ENCODE results near the gene HOXC5.

Gene HOXC5

DNA sequence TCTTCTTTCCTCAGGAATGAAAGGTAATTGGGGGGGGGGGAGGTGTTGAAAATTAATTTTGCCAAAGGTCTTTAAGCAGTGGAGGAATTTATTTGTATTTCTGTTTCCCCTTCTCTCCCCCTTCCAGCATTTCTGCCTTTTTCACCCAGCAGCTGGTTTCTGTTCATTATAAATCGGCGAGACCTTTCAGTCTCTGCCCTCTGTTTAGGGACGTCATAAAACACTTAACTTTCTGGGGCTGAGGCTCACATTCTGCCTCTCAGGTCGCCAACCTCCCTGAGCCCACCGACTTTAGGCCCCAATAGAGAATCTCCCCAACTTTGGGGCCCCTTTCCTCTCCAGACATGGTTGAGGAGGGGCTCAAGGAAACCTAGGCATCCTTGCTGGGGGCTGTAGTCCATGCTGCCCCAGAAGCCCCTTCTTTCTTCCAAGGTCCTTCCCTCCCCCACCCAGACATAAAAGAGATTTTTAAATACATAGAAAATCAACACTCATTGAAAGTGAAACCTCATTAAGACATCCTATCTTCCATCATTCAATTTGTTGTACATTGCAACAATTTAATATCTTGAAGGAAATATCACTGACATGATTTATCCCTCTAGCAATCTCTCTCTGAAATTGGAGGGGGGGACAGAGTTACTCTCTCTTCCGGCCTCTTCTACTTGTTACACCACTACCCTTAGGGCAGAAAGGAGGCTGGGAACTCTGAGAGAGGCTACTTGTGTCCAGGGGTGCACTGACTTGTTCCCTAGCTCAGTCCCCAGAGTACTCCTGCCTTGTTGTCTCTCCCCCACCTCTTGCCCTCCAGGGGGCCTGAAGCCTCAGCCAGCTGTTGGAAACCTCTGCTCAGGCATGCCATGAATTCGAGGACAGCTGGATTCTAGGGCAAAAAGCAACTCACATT lies 7.1 kb upstream of the HOXC5 start:
- peaks cover 99% of the 10 kb centered on the region for H3K27me3 Mint-ChIP-seq
- peaks cover 14% of the 10 kb centered on the region for H3K4me1 Mint-ChIP-seq
- no peak overlapping the region for H3K27ac Mint-ChIP-seq
- no peak overlapping the region for H3K4me3 Mint-ChIP-seq
- H3K9me3 Mint-ChIP-seq, result no peaks in the 10 kb centered on the region
- DNase-seq, result no peak
- CTCF ChIA-PET, result interaction anchor here (1.6 to 1.9 kb wide), 2 partner anchors 19 to 189 kb away, joined by 4 to 5 read pairs; no protein-coding TSS in a partner anchor
- no peaks in the 10 kb centered on the region for H3K36me3 Mint-ChIP-seq

DNA sequence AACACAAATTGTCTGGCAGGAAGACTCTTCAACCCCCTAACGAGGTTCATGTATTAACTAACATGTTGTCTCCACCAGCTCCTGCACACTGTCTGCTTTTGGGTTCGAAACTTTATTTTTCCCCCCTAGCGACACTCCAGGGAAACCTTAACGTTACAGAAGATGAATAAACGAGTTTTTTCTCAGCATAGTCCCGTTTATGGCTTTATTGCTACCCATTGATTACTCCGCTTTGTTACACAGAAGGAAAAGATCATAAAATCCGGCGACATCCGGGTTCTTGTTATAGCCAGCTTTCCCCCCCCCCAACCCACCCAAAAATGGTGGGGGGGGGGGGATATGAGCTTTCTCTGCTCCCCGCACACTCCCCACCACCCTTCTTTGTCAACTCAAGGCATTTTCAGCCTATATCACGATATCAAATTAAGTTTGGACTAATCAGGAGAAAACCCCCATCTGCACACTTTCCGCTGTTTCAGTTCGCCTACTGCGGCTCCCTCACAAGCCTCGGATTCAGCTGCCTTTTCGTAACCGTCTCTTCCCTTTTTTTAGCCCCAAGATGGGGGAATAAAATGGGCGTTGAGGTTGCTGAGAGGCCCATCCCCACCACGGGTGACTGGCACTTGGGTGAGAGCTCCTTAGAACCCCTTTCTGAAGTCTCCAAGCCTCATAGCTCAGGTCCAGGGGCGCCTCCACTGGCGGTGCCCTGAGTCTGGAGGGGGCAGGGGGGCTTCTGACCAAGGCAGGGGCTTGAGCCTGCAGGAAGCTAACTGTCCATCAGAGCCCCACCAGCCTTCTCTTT lies 6.0 kb upstream of the HOXC5 start:
- no peak for DNase-seq
- H3K27ac Mint-ChIP-seq, result no peak overlapping the region
- peaks cover 14% of the 10 kb centered on the region for H3K4me1 Mint-ChIP-seq
- H3K36me3 Mint-ChIP-seq, result no peaks in the 10 kb centered on the region
- CTCF ChIA-PET, result interaction anchor here (0.8 to 1.9 kb wide), 4 partner anchors 20 to 188 kb away, joined by 3 to 5 read pairs (median 4); no protein-coding TSS in a partner anchor
- no peak overlapping the region for H3K4me3 Mint-ChIP-seq
- H3K27me3 Mint-ChIP-seq, result peaks cover 99% of the 10 kb centered on the region
- H3K9me3 Mint-ChIP-seq, result no peaks in the 10 kb centered on the region

DNA sequence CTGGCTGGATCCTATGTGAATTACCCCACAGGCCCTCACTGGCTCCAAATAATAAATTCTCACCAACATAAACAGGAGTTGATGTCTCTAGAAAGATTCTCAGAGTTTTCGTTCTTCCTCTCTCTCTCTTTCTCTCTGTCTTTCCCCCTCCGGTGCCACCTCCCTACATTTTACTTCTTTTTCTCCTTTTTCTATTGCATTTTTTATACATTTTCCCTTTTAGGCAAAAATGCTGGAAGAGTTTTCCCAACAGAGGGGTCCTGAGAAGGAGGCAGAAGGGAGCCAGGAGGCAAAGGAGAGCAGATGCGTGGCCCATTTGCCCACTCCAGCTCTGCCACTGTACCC lies 5.4 kb upstream of the HOXC5 start:
- Mint-ChIP-seq H3K27me3 (peaks cover 99% of the 10 kb centered on the region), H3K4me1 (peaks cover 14% of the 10 kb centered on the region), H3K36me3 (no peaks in the 10 kb centered on the region), H3K27ac (no peak overlapping the region), H3K4me3 (no peak overlapping the region), H3K9me3 (no peaks in the 10 kb centered on the region)
- DNase-seq, result no peak
- CTCF ChIA-PET, result interaction anchor here (0.8 to 1.6 kb wide), 4 partner anchors 21 to 164 kb away, joined by 3 to 5 read pairs (median 4); no protein-coding TSS in a partner anchor

DNA sequence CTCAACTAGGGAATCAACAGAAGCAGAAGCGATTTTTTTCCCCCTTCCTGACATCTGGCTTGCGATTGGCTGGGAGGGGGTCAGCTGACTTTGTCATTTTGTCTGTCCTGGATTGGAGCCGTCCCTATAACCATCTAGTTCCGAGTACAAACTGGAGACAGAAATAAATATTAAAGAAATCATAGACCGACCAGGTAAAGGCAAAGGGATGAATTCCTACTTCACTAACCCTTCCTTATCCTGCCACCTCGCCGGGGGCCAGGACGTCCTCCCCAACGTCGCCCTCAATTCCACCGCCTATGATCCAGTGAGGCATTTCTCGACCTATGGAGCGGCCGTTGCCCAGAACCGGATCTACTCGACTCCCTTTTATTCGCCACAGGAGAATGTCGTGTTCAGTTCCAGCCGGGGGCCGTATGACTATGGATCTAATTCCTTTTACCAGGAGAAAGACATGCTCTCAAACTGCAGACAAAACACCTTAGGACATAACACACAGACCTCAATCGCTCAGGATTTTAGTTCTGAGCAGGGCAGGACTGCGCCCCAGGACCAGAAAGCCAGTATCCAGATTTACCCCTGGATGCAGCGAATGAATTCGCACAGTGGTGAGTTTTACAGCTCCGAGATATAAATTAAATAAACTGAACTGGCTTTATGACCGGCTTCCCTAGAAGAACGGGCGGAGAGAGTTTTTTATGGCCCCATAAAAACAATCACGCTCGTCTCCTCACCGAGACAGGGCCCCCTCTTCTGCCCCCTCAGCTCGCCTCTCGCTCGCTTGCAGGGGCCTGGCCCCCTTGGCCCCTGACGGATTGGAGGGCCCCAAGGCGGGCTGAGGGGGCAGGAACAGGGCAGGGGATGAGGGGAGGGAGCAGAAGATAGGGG lies 4.3 kb upstream of the HOXC5 start, which contains the start of gene HOXC6:
HOXC6 (plus strand) TSS at position 127 of the 888 bp plus-strand sequence; CDS start at position 209, 82 bp downstream.
- Mint-ChIP-seq H3K36me3 (peaks cover 3% of the 10 kb centered on the region), H3K4me1 (peaks cover 24% of the 10 kb centered on the region), H3K27me3 (peaks cover 99% of the 10 kb centered on the region), H3K4me3 (no peak within 1 kb of the TSS), H3K27ac (no peak within 1 kb of the TSS), H3K9me3 (no peaks in the 10 kb centered on the region)
- CTCF ChIA-PET, result interaction anchor here (0.6 to 4.9 kb wide), 4 partner anchors 163 to 186 kb away, joined by 3 to 93 read pairs (median 4); partner anchors contain the start of gene SMUG1
- DNase-seq, result no peak

DNA sequence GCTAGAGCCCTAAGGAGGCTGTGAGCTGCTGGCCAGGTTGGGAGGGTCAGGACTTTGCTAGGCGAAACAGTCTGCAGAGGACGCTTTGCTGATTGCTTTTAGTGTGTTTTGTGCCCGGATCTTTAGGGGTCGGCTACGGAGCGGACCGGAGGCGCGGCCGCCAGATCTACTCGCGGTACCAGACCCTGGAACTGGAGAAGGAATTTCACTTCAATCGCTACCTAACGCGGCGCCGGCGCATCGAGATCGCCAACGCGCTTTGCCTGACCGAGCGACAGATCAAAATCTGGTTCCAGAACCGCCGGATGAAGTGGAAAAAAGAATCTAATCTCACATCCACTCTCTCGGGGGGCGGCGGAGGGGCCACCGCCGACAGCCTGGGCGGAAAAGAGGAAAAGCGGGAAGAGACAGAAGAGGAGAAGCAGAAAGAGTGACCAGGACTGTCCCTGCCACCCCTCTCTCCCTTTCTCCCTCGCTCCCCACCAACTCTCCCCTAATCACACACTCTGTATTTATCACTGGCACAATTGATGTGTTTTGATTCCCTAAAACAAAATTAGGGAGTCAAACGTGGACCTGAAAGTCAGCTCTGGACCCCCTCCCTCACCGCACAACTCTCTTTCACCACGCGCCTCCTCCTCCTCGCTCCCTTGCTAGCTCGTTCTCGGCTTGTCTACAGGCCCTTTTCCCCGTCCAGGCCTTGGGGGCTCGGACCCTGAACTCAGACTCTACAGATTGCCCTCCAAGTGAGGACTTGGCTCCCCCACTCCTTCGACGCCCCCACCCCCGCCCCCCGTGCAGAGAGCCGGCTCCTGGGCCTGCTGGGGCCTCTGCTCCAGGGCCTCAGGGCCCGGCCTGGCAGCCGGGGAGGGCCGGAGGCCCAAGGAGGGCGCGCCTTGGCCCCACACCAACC lies 3.1 kb upstream of the HOXC5 start:
- Mint-ChIP-seq H3K9me3 (no peaks in the 10 kb centered on the region), H3K4me3 (no peak overlapping the region), H3K27ac (peak overlapping the region; percentile 37), H3K27me3 (peaks cover 99% of the 10 kb centered on the region), H3K36me3 (peaks cover 3% of the 10 kb centered on the region), H3K4me1 (peaks cover 29% of the 10 kb centered on the region)
- DNase-seq, result no peak
- CTCF ChIA-PET, result interaction anchor here (1.4 to 4.9 kb wide), 2 partner anchors 15 to 163 kb away, joined by 3 to 93 read pairs; partner anchors contain the start of gene SMUG1

DNA sequence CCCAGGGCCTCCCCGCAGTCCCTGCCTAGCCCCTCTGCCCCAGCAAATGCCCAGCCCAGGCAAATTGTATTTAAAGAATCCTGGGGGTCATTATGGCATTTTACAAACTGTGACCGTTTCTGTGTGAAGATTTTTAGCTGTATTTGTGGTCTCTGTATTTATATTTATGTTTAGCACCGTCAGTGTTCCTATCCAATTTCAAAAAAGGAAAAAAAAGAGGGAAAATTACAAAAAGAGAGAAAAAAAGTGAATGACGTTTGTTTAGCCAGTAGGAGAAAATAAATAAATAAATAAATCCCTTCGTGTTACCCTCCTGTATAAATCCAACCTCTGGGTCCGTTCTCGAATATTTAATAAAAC lies 2.4 kb upstream of the HOXC5 start:
- CTCF ChIA-PET, result interaction anchor here (0.5 to 4.9 kb wide), 5 partner anchors 13 to 244 kb away, joined by 3 to 93 read pairs (median 22); partner anchors contain the start of gene SMUG1
- no peak overlapping the region for H3K27ac Mint-ChIP-seq
- no peaks in the 10 kb centered on the region for H3K9me3 Mint-ChIP-seq
- H3K4me3 Mint-ChIP-seq, result no peak overlapping the region
- peaks cover 31% of the 10 kb centered on the region for H3K4me1 Mint-ChIP-seq
- DNase-seq, result no peak
- H3K27me3 Mint-ChIP-seq, result peaks cover 99% of the 10 kb centered on the region
- H3K36me3 Mint-ChIP-seq, result peaks cover 3% of the 10 kb centered on the region

DNA sequence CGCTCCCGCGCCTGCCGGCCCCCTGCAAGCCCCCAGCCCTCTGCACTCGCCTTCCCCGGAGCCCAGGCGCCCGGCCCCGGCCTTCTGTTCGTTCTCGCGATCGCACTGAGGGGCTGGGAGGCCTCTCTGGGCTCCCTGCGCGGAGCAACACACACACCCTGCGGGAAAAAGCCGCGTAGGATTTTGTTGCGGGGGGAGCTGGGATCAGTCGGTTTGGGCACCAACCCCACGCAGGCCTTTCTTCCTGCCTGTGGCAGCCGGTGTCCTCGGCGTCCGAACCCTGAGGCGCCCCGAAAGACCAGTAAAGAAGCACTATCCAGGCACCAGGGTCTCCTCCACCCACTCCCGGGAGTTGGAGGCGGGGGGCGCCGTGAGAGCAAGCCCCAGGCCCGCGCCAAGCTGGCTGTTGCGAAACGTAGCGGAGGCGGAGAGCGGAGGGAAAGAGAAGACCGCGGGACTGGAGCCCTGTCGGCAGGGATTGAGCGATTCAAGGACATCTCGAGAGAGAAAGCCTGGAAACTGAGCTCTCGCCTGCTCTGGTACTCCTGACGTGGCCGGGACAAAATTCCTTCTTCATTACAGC lies 1.9 kb upstream of the HOXC5 start:
- Mint-ChIP-seq H3K9me3 (no peaks in the 10 kb centered on the region), H3K27ac (no peak overlapping the region), H3K4me1 (peaks cover 27% of the 10 kb centered on the region), H3K36me3 (peaks cover 3% of the 10 kb centered on the region), H3K27me3 (peaks cover 99% of the 10 kb centered on the region), H3K4me3 (no peak overlapping the region)
- no peak for DNase-seq
- CTCF ChIA-PET, result interaction anchor here (0.5 to 4.9 kb wide), 11 partner anchors 7 to 244 kb away, joined by 3 to 93 read pairs (median 13); partner anchors contain the start of genes HOXC8 and SMUG1

DNA sequence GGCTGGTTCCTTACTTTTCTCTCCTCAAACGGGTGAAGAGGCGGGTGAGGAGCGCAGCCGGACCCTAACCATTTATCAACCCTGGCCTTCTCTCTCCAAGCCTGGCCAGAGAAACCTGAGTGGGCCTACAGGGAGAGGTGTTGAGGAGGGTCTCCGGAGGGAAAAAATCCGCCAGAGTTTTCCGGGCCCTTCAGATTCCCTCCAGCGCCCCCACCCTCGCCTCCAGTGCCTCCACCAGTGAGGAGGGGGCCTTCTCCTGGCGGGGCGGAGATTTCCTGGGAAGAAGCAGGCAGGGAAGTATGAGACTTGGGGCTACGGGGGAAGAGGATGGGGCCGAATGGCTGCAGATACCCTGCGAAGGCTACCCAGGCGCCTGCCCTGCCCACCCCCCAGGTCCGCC lies 1.4 kb upstream of the HOXC5 start:
- peaks cover 25% of the 10 kb centered on the region for H3K4me1 Mint-ChIP-seq
- H3K36me3 Mint-ChIP-seq, result peaks cover 3% of the 10 kb centered on the region
- H3K27me3 Mint-ChIP-seq, result peaks cover 100% of the 10 kb centered on the region
- no peaks in the 10 kb centered on the region for H3K9me3 Mint-ChIP-seq
- no peak for DNase-seq
- H3K27ac Mint-ChIP-seq, result no peak overlapping the region
- CTCF ChIA-PET, result interaction anchor here (1.3 to 4.9 kb wide), 12 partner anchors 8 to 176 kb away, joined by 3 to 93 read pairs (median 12); partner anchors contain the start of genes HOXC8 and SMUG1
- no peak overlapping the region for H3K4me3 Mint-ChIP-seq

DNA sequence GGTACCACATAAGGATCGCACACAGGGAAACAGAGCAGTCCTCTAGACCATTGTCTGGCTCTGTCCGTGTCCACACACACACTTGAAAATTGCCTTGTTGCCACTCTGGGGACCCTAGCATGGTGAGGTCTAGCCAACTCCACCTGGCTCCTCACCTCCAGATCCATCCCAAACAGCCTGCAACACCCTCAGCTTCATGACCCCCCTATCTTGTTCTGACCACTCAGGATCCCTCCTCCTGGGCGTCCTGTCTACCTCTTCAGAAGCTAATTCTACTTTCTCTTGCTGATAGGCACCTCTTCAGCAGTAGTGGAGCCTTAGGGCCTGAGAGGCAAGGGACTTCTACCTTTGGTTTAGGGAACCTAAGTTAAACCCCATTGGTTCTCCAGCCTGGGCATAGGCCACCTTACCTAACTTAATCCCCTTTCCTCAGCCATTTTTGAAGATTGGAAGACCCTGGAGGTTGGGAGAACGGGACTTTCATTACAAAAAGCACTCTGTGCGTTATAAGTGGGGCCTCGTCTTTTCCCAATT lies 697 bp upstream of the HOXC5 start:
- CTCF ChIA-PET, result interaction anchor here (0.6 to 4.9 kb wide), 24 partner anchors 9 to 183 kb away, joined by 3 to 93 read pairs (median 6); partner anchors contain the start of genes HOXC8 and SMUG1
- Mint-ChIP-seq H3K9me3 (no peaks in the 10 kb centered on the region), H3K27ac (peak overlapping the region; percentile 42), H3K4me1 (peaks cover 23% of the 10 kb centered on the region), H3K36me3 (peaks cover 3% of the 10 kb centered on the region), H3K4me3 (no peak overlapping the region), H3K27me3 (peaks cover 100% of the 10 kb centered on the region)
- DNase-seq, result no peak

DNA sequence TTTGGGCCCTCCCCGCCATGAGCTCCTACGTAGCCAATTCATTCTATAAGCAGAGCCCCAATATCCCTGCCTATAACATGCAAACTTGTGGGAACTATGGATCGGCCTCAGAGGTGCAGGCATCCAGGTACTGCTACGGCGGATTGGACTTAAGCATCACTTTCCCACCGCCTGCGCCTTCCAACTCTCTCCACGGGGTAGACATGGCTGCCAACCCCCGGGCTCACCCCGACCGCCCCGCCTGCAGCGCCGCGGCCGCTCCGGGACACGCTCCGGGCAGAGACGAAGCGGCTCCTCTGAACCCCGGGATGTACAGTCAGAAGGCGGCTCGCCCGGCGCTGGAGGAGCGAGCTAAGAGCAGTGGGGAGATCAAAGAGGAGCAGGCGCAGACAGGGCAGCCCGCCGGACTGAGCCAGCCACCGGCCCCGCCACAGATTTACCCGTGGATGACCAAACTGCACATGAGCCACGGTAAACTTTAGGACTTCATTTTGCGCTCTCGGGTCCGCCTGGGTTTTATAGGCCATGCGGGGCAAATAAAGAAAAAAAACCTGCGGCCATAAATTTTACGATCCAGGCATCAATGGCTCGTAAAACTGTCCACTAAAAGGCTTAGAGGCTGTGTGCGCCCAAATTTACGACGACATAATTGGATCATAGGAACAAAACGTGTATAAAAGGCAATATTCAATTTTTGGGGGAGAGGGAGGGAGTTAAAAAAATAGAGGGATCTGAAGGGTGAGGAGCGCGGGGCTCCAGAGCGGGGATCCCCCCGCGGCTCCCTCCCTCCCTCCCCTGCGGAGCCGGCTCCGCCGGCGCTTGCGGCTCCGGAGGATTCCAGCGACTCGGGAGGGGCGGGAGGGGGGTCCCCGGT lies 493 bp downstream of the HOXC5 start:
- no peak for DNase-seq
- Mint-ChIP-seq H3K4me1 (peaks cover 23% of the 10 kb centered on the region), H3K4me3 (peak overlapping the region; percentile 39)

More for the DNA sequence above, 493 bp downstream of the HOXC5 start:
- Mint-ChIP-seq H3K36me3 (peaks cover 3% of the 10 kb centered on the region), H3K27me3 (peaks cover 100% of the 10 kb centered on the region), H3K9me3 (no peaks in the 10 kb centered on the region), H3K27ac (peak overlapping the region; percentile 65)
- CTCF ChIA-PET, result interaction anchor here (0.7 to 4.9 kb wide), 23 partner anchors 8 to 276 kb away, joined by 3 to 93 read pairs (median 6); partner anchors contain the start of genes HOXC8 and SMUG1
